ENCODE measurements around the gene CDH13.

Gene CDH13

DNA sequence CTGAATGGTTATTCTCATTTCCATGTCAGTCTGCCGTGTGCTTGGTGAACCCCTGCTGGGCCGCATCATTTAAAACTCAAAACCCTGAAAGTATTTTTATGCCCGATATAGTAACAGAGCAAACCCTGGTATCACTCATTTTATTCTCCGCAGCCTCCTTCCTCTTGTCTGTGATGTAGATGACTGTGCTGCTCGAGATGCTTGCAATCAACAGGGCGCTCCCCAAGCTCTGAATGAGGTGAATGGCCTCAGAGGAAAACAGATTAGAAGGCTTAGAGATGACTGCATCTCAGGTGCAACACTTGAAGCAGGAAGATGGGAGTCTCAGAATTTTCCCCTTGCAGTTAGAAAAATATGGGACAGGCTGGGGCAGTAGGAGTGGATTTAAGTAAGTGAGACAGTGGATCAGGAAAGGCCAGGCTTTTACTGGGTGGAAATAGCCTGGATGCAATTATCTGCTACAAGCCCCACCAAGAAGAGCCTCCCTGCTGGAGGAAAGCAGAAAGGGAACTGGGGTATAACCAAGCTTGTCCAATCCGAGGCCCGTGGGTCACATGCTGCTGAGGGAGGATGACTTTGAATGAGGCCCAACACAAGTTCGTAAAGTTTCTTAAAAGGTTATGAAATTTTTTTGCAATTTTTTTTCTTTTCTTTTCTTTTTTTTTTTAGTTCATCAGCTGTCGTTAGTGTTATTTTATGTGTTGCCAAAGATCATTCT lies 166.9 kb downstream of the CDH13 start:
- DNase-seq: no peak

DNA sequence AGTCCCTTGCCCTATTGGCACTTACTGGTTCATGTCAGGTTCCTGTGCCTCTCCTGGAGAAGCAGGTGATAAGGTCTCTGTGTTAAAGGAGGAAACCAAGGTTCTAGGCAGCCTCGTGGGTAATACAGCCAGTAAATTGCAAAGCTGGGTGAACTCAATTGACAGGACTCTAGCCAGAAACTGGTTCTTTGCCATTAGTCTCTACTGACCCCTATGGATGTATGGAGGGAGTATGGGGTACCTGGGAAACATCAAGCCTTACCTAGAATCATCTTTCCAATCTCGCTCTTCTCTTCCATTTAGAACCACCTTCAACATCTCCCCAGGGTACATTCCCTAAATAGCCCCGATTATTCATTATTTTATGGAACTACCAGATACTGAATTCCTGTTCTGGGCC lies 169.3 kb downstream of the CDH13 start:
- no peak for DNase-seq

- no peak for DNase-seq
Measured at GRCh38 chr16:82801361-82801760, 174.6 kb downstream of the CDH13 start.

DNA sequence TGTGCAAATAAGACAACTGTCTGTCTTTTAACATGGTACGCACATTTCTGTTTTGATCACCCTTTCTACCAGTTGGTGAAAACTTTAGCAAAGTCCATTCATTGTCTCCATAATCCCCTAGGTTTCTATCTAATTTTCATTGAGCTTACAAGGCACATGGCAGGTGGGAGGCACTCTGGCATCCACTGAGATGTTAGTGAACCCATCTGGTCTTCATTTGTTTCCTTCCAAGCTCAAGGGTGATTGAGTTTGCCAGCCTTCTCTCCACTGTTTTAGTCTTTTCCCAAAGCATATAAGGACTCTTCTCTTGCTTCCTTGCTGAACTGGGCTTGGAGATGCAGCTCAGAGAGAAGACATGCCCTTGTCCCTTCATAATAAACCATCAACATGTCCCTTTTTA lies 179.1 kb downstream of the CDH13 start:
- DNase-seq: no peak

DNA sequence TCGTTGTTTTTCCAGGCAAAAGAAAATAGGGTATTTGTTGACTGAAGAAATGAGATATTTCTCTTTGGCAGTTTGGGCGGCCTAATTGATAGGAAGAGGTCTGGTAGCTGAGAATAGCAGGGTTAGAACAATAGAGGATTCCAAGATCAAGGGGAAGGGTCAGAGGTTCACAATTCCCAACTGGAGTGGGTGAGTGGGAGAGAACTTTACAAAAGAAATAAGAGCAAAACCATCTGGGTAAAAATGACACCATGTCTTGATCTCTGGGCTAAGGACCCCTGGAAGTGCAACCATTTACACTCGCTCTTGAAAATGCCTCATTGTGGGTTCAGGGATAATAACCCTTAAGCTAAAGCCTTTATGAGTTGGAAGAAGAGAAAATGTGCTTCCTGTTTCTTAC lies 180.5 kb downstream of the CDH13 start:
- DNase-seq: no peak

DNA sequence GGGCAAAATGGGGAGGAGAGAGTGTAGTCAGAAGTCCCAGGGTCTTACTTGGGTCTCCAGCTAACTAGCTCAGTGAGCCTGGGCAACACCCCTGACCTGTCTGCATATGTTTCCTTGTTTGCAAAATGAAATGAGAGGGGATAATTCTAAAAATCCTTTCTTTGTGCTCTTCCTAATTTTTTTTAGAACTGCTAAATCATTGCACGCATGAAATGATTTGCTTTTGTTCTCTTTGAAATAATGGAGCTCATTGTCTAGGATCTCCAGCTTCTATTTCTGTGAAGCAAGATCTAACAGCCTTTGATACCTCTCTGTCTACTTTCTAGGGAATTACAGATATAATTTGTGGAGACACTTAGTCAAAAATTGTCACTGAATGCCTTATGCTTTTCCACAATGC lies 181.3 kb downstream of the CDH13 start:
- no peak for DNase-seq

DNA sequence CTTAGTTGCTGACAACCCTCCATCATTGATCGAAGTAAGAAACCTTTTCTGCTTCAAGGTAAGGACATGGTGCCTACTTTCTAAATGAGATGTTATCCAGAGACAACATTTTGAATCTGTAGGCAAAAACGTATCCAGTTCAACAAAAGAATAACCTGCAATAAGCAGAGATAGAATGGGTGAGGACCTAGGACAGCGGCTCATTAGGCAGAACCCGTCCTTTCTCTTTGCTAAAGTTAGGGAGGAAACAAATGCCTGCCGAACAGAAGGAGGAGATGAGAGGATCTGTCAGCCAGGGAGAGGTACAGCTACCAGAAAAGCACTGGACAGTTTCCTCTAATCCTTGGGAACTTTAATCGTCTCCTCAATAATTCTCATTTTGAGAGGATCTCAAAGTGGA lies 183.3 kb downstream of the CDH13 start:
- DNase-seq: no peak

DNA sequence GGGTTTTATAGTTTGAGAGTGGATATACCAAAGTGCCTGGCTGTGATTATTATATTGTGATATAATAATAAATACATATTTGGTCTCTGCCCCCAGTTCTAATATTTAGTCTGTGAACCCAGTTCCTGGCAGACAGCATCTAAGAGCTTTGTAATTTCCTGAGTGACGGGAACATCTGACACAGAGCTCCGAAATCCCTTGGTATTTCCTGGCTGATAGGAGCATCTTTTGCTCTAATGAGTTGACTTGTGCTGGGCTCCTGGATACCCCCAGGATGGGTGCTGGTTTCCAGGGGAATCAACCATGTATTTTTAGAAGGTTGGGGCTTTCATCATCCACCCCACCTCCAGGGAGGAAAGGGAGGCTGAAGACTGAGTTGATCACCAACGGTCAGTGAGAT lies 187.3 kb downstream of the CDH13 start:
- no peak for DNase-seq

- no peak for DNase-seq
Measured at GRCh38 chr16:82819286-82819685, 192.5 kb downstream of the CDH13 start.

GRCh38 chr16:82820855-82821254 lies 194.1 kb downstream of the CDH13 start:
- DNase-seq: no peak

- DNase-seq: no peak
Measured at GRCh38 chr16:82824408-82824807, 197.6 kb downstream of the CDH13 start.

DNA sequence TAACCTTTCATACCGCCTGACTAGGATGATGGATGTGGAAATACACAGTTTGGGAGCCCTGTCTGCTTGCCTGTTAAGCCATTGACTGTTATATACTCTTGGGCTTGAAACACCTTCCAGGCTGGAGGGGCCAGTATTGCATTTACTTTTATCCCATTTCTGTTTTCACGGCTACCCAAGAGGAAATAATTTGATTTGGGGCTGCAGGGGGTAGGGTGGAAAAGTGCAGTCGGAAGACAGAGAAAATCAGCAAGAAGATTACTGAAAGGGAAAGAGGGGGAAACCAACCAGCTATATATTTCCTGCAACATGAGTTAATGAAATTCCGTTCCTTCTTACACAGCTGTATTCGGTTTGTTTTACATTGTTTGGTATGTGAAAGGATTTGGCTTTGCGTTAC lies 202.5 kb downstream of the CDH13 start:
- no peak for DNase-seq

DNA sequence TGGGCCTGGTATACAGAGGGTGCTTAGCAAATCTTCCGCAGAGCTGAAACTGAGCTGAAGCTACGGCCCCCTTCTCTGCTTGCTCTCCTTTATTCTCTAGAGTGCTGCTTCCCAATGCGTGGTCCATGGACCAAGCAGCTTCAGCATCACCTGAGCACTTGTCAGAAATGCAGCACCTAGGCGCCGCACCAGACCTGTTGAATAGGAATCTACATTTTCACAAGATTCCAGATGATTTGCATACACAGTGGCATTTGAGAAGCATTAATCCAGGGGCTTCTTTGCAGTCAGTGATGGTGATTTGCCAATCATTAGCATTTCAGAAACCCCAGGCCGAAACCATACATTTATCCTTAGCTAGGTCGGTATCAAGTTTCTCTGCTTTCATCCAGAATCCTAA lies 204.2 kb downstream of the CDH13 start:
- DNase-seq: no peak

- DNase-seq: no peak
Measured at GRCh38 chr16:82832821-82833220, 206.1 kb downstream of the CDH13 start.

- no peak for DNase-seq
Measured at GRCh38 chr16:82833378-82833993, 206.7 kb downstream of the CDH13 start.

DNA sequence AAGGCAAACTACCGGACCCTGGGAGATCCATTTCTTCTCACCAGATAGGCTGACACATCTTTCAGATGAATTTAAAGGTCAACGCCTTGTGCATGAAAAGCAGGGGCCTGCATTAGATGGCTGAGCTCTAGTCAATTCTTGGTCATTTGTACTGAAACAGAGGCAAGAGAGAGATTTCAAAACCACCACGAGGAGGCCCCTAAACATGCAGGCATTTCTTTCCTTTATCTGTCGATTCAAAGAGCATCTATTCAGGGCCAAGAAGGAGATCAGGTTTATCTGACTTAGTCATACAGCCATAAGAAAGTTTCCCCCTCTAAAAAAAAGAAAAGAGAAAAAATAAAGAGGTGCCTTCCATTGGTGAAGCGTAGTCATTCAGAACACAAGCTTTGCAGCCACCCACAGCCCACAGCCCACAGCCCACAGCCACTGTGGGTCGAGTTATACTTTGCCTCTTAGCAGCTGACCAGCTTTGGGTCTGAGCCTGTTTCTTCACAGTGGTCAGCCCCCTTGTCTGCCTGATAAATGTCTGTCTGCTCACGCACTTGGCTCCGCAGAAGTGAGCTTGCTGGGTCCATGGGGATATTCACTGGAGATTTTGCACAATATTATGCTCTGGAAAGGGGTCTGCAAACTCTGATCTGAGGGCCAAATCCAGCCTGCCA lies 207.5 kb downstream of the CDH13 start:
- DNase-seq: no peak

GRCh38 chr16:82835487-82836155 lies 208.9 kb downstream of the CDH13 start:
- DNase-seq: no peak

- DNase-seq: no peak
Measured at GRCh38 chr16:82841108-82841507, 214.3 kb downstream of the CDH13 start.

GRCh38 chr16:82843606-82844271 lies 217.0 kb downstream of the CDH13 start:
- DNase-seq: no peak

DNA sequence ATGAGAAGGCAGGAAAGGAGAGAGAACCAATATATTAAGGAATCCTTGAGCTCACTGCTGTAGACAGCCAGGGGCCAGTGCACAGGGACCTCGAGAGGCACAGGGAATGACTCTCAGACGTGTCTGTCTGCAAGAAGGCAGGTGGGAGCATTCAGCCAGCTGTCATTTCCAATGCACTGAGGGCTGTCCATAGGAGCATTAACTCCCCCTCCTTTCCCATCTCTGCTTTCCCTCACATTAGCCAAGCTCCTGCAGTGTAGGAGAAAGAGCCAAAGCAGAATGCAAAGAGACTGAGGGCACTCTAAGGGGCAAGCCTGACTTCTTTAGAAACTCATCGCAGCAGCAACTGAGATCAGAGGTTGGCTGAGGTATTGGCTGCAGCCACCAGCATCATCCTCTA lies 218.3 kb downstream of the CDH13 start:
- no peak for DNase-seq

DNA sequence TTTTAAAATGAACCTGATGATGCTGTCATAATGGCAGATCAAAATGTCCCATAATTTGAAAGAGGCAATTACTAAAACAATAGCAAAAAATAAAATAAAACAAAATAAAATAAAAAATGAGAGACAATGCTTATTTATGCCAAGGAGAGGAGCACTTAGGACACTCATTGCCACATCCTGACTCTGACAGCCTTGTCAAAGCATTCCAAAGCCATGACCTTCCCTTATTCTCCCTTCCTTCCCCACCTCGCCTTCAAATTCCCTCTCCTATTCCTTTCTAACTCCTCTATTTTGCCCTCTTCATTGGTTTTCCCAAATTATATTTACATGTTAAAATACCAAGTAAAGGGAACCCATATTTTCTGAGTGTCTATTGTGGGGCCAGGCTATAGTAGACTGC lies 220.0 kb downstream of the CDH13 start:
- no peak for DNase-seq

DNA sequence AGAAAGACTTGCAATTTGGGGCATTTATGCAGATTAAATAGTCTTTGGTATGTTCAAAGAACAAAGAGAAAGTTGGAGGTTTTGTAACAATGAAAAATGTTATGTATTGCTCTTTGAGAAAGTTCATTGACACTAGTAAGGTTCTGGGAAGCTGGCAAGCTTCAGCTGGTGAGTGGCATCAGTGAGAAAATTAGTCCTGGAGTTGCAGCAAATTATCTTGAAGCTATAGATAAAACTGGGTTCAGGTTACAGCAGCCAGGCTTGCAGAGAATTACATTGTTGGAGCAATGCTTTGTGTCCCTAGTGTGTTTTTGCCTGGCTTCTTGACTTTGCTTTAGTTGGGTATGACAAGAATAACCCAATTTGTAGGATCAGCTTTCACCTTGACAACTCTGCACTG lies 221.2 kb downstream of the CDH13 start:
- no peak for DNase-seq

- no peak for DNase-seq
Measured at GRCh38 chr16:82852388-82853008, 225.7 kb downstream of the CDH13 start.
